T-cell (primary cell): Measurements from ENCODE around the gene GMEB2. TPM values are rescaled to one million over a fixed set of nuclear protein-coding genes. Genes with fewer than 3 reads are reported as not detected.
"Not testable (repeated sequence)": the region's sequence is repeated elsewhere in the genome, so short reads cannot be mapped to it uniquely, and the experiment has no call there.

Source experiments
- ATAC-seq, 4 experiments: fragments of 200-7000 bp in 3 of 4; fragments of 150-1000 bp in 1 of 4; cut with Tn5 transposase; replicated peaks in 1 of 4; 1 replicate in 3 of 4; 2 replicates in 1 of 4; pipeline ENCODE4 v1.10.0; 2021; ENCODE audit warnings: moderate library complexity in 3 of 4, mild to moderate bottlenecking in 2 of 4, moderate number of reproducible peaks in 1 of 4
- CTCF ChIA-PET, 2 donors: fragments of 300-600 bp; sonication (Branson Sonifier 250); formaldehyde crosslinking; loops; one replicate each; lab custom pipeline; 2022; ENCODE audit warnings: antibody characterized with exemption in 2 of 2; lab: Charles Lee
- POLR2A ChIA-PET, 2 donors: fragments of 300-600 bp; sonication (Branson Sonifier 250); formaldehyde crosslinking; loops; one replicate each; lab custom pipeline; 2022; ENCODE audit warnings: antibody characterized with exemption in 2 of 2; lab: Charles Lee
- DNase-seq, 35 experiments: peaks; one replicate each; pipeline versions ENCODE4 v3.0.0 to v3.0.0-alpha.2; 2013 to 2023
- H3K27ac ChIP-seq: one replicate; pipeline ENCODE4 v1.5.1; 2013; ENCODE audit warnings: low read length
- H3K27me3 ChIP-seq, 2 experiments: replicated peaks in 1 of 2; 1 replicate in 1 of 2; 2 replicates in 1 of 2; pipeline versions ENCODE4 v1.6.1 to v1.7.0; 2013; ENCODE audit warnings: low read length in 1 of 2, mixed read lengths in 1 of 2; ENCODE audit not compliant: control insufficient read depth in 2 of 2, insufficient read depth in 2 of 2; ENCODE audit errors: extremely low read depth in 1 of 2
- H3K36me3 ChIP-seq, 2 donors: 1 replicate in 1 of 2; 2 replicates in 1 of 2; pipeline versions ENCODE4 v1.6.1 to v1.7.0; 2013; ENCODE audit warnings: low read length in 1 of 2; ENCODE audit not compliant: control insufficient read depth in 2 of 2, insufficient read depth in 1 of 2; ENCODE audit errors: extremely low read depth in 1 of 2
- H3K4me1 ChIP-seq, 2 experiments: 1 replicate in 1 of 2; 2 replicates in 1 of 2; pipeline versions ENCODE4 v1.6.1 to v1.7.0; 2013; ENCODE audit warnings: low read length in 2 of 2, mixed read lengths in 1 of 2; ENCODE audit not compliant: insufficient read depth in 2 of 2, control insufficient read depth in 1 of 2; ENCODE audit errors: extremely low read depth in 1 of 2
- H3K4me3 ChIP-seq, 2 donors: 1 replicate in 1 of 2; 2 replicates in 1 of 2; pipeline versions ENCODE4 v1.5.1 to v1.7.0; 2013; ENCODE audit warnings: mild to moderate bottlenecking in 2 of 2, low read length in 1 of 2, moderate library complexity in 1 of 2; ENCODE audit not compliant: control insufficient read depth in 1 of 2; ENCODE audit errors: extremely low read depth in 1 of 2
- H3K9me3 ChIP-seq: 2 replicates; pipeline ENCODE4 v1.7.0; 2013
- H3K27ac Mint-ChIP-seq, 2 donors: one replicate each; pipeline ENCODE4 v1.8.0; 2020 to 2021; ENCODE audit warnings: mild to moderate bottlenecking in 2 of 2, mixed read lengths in 2 of 2
- H3K27me3 Mint-ChIP-seq, 2 donors: one replicate each; pipeline ENCODE4 v1.8.0; 2021 to 2022; ENCODE audit warnings: mixed read lengths in 2 of 2
- H3K36me3 Mint-ChIP-seq: one replicate; pipeline ENCODE4 v1.8.0; 2021; ENCODE audit warnings: mixed read lengths
- H3K4me1 Mint-ChIP-seq, 3 donors: one replicate each; pipeline ENCODE4 v1.8.0; 2020 to 2022; ENCODE audit warnings: mixed read lengths in 3 of 3, mild to moderate bottlenecking in 1 of 3
- H3K4me3 Mint-ChIP-seq, 3 donors: one replicate each; pipeline ENCODE4 v1.8.0; 2020 to 2022; ENCODE audit warnings: mild to moderate bottlenecking in 3 of 3, mixed read lengths in 3 of 3, moderate library complexity in 3 of 3
- H3K9me3 Mint-ChIP-seq, 3 donors: one replicate each; pipeline ENCODE4 v1.8.0; 2020 to 2022; ENCODE audit warnings: mixed read lengths in 3 of 3
- WGBS: methylation state at CpG from one replicate; pipeline ENCODE4 v1.1.5; 2013; ENCODE audit warnings: missing lambda C conversion rate; ENCODE audit not compliant: insufficient coverage; 5-methylcytosine and 5-hydroxymethylcytosine counted together
- total RNA-seq, 35 experiments: library from RNA in 6 of 35; stranded (reverse) in 6 of 35; fragments of 120-200 nt in 1 of 35; gene quantifications; one replicate each; pipeline versions ENCODE4 v1.2.1 to v1.2.4 and lab custom pipeline; 2013 to 2026

Gene GMEB2
- total RNA-seq, 5 donors from 2014 or later (not counting 1 experiment from before 2014, with no cell fraction given), result 20.7 to 30.3 (median 29.0) TPM

GRCh38 chr20:63574156-63574828, 52.6 kb downstream of the GMEB2 start, which contains the start of gene HELZ2:
HELZ2 (minus strand) TSS chr20:63574239; CDS start chr20:63572385, 1,854 bp downstream.
- peaks cover 2 to 6% (median 3%) of the 10 kb centered on the region in 3 donors for H3K4me1 Mint-ChIP-seq
- ChIA-PET POLR2A (interaction anchor here (0.6 to 0.8 kb wide), 3 partner anchors 29 to 406 kb away, joined by 3 to 7 read pairs (median 4); no protein-coding TSS in a partner anchor), CTCF (interaction anchor here in 1 of 2 donors (1.0 to 1.2 kb wide), 2 partner anchors 37 to 68 kb away, joined by 3 to 7 read pairs; partner anchors contain the start of gene PTK6)
- Histone ChIP-seq H3K36me3 (peaks cover 2 to 11% of the 10 kb centered on the region in 2 donors), H3K27me3 (peaks cover 0 to 52% of the 10 kb centered on the region in 2 experiments), H3K27ac (peak within 1 kb of the TSS; percentile 65), H3K4me3 (peak within 1 kb of the TSS; percentile 83 to 86), H3K9me3 (no peaks in the 10 kb centered on the region), H3K4me1 (peaks cover 0 to 44% of the 10 kb centered on the region in 2 experiments)
- ATAC-seq (peak; percentile 88 to 90 (median 88)), DNase-seq (peak in 34 of 35 experiments; percentile 29 to 83 (median 62))
- no peaks in the 10 kb centered on the region for H3K36me3 Mint-ChIP-seq
- peak within 1 kb of the TSS; percentile 77 to 81 (median 79) for H3K4me3 Mint-ChIP-seq
- peak within 1 kb of the TSS; percentile 27 to 55 for H3K27ac Mint-ChIP-seq
- H3K9me3 Mint-ChIP-seq, result no peaks in the 10 kb centered on the region
- no peaks in the 10 kb centered on the region for H3K27me3 Mint-ChIP-seq
- 3% methylated on average over 31 of the region's 40 CpGs for WGBS

GRCh38 chr20:63573647-63574131, 53.2 kb downstream of the GMEB2 start:
- peaks cover 0 to 50% of the 10 kb centered on the region in 2 experiments for H3K4me1 ChIP-seq
- Mint-ChIP-seq H3K36me3 (no peaks in the 10 kb centered on the region), H3K4me1 (peaks cover 7 to 12% (median 9%) of the 10 kb centered on the region in 3 donors), H3K4me3 (peak overlapping the region; percentile 77 to 81 (median 79)), H3K27ac (peak overlapping the region; percentile 27 to 55), H3K27me3 (no peaks in the 10 kb centered on the region), H3K9me3 (no peaks in the 10 kb centered on the region)
- DNase-seq (peak in 1 of 35 experiments; percentile 8), ATAC-seq (peak; percentile 18 to 40 (median 25))
- H3K4me3 ChIP-seq, result peak overlapping the region; percentile 83 to 86
- H3K27me3 ChIP-seq, result peaks cover 0 to 49% of the 10 kb centered on the region in 2 experiments
- no peaks in the 10 kb centered on the region for H3K9me3 ChIP-seq
- POLR2A ChIA-PET, result interaction anchor here in 1 of 2 donors (0.8 kb wide), 1 partner anchor 28 kb away, joined by 7 read pairs; no protein-coding TSS in a partner anchor
- H3K27ac ChIP-seq, result peak overlapping the region; percentile 41
- WGBS, result 9% methylated on average over 9 of the region's 24 CpGs
- peaks cover 2 to 11% of the 10 kb centered on the region in 2 donors for H3K36me3 ChIP-seq
- CTCF ChIA-PET, result interaction anchor here in 1 of 2 donors (1.0 to 1.2 kb wide), 2 partner anchors 36 to 68 kb away, joined by 3 to 7 read pairs; partner anchors contain the start of gene PTK6

- H3K27ac ChIP-seq, result no peak overlapping the region
- ChIA-PET CTCF (no interaction called here), POLR2A (no interaction called here)
- peak in 1 of 4 experiments; percentile 8 for ATAC-seq
- peaks cover 2 to 11% of the 10 kb centered on the region in 2 donors for H3K36me3 ChIP-seq
- H3K27me3 ChIP-seq, result peaks cover 0 to 44% of the 10 kb centered on the region in 2 experiments
- Mint-ChIP-seq H3K36me3 (no peaks in the 10 kb centered on the region), H3K27ac (peak overlapping the region in 1 of 2 donors; percentile 55), H3K4me1 (peaks cover 9 to 18% (median 16%) of the 10 kb centered on the region in 3 donors), H3K27me3 (no peaks in the 10 kb centered on the region), H3K4me3 (peak overlapping the region; percentile 77 to 81 (median 79)), H3K9me3 (no peaks in the 10 kb centered on the region)
- peaks cover 3 to 53% of the 10 kb centered on the region in 2 experiments for H3K4me1 ChIP-seq
- no peak for DNase-seq
- H3K9me3 ChIP-seq, result no peaks in the 10 kb centered on the region
- H3K4me3 ChIP-seq, result peak overlapping the region; percentile 83 to 86
- WGBS, result 93% methylated on average over 32 of the region's 34 CpGs
These were observed 53.9 kb downstream of the GMEB2 start for GRCh38 chr20:63572788-63573646.

- H3K4me3 ChIP-seq, result no peak overlapping the region
- ATAC-seq (no peak), DNase-seq (no peak)
- H3K36me3 Mint-ChIP-seq, result no peaks in the 10 kb centered on the region
- H3K36me3 ChIP-seq, result peaks cover 2 to 11% of the 10 kb centered on the region in 2 donors
- no peak overlapping the region for H3K27ac ChIP-seq
- peaks cover 3 to 61% of the 10 kb centered on the region in 2 experiments for H3K4me1 ChIP-seq
- peaks cover 0 to 36% of the 10 kb centered on the region in 2 experiments for H3K27me3 ChIP-seq
- CTCF ChIA-PET, result no interaction called here
- 97% methylated on average over 39 of the region's 48 CpGs for WGBS
- no peaks in the 10 kb centered on the region for H3K9me3 Mint-ChIP-seq
- no peaks in the 10 kb centered on the region for H3K9me3 ChIP-seq
- POLR2A ChIA-PET, result no interaction called here
- no peak overlapping the region for H3K4me3 Mint-ChIP-seq
- H3K4me1 Mint-ChIP-seq, result peaks cover 15 to 26% (median 23%) of the 10 kb centered on the region in 3 donors
- H3K27ac Mint-ChIP-seq, result no peak overlapping the region
- H3K27me3 Mint-ChIP-seq, result no peaks in the 10 kb centered on the region
These were observed 54.7 kb downstream of the GMEB2 start for GRCh38 chr20:63572071-63572787.

- POLR2A ChIA-PET, H3K9me3 Mint-ChIP-seq, H3K4me3 ChIP-seq, DNase-seq, H3K4me3 Mint-ChIP-seq, CTCF ChIA-PET, H3K9me3 ChIP-seq, ATAC-seq, H3K27ac ChIP-seq, H3K27ac Mint-ChIP-seq, H3K27me3 Mint-ChIP-seq, H3K36me3 Mint-ChIP-seq: not testable (repeated sequence)
- H3K4me1 ChIP-seq, result peaks cover 3 to 69% of the 10 kb centered on the region in 2 experiments
- H3K27me3 ChIP-seq, result peaks cover 0 to 36% of the 10 kb centered on the region in 2 experiments
- H3K36me3 ChIP-seq, result peaks cover 3 to 11% of the 10 kb centered on the region in 2 donors
- peaks cover 15 to 30% (median 24%) of the 10 kb centered on the region in 3 donors for H3K4me1 Mint-ChIP-seq
- no CpG with 5 or more reads among the region's 11 CpGs for WGBS
These were observed 55.8 kb downstream of the GMEB2 start for GRCh38 chr20:63571087-63571478.
